Activated naive CD4-positive, alpha-beta T cell treated with anti-CD3 and anti-CD28 coated beads, Interleukin-2, amount 50 U/mL, for 72 hours (primary cell): ENCODE data around the gene NFATC2. TPM values are rescaled to one million over a fixed set of nuclear protein-coding genes. Genes with fewer than 3 reads are reported as not detected.
"Not testable (repeated sequence)": the region's sequence is repeated elsewhere in the genome, so short reads cannot be mapped to it uniquely, and the experiment has no call there.

ENCODE experiments used
- ATAC-seq, 2 donors: fragments of 150-1000 bp; cut with Tn5 transposase; 2 replicates each; pipeline ENCODE4 v1.10.0; 2021; ENCODE audit warnings: mild to moderate bottlenecking in 2 of 2, moderate library complexity in 2 of 2
- DNase-seq, 2 donors: peaks; one replicate each; pipeline ENCODE4 v3.0.0; 2021 to 2022; ENCODE audit warnings: low spot score in 2 of 2
- H3K27ac Mint-ChIP-seq, 2 donors: one replicate each; pipeline ENCODE4 v1.8.0; 2022; ENCODE audit warnings: mild to moderate bottlenecking in 2 of 2, mixed read lengths in 2 of 2
- H3K36me3 Mint-ChIP-seq, 2 donors: one replicate each; pipeline ENCODE4 v1.8.0; 2022; ENCODE audit warnings: mixed read lengths in 2 of 2
- H3K9me3 Mint-ChIP-seq, 2 donors: one replicate each; pipeline ENCODE4 v1.8.0; 2022; ENCODE audit warnings: mixed read lengths in 2 of 2
- total RNA-seq, 2 donors: library from RNA; stranded (reverse); gene quantifications; one replicate each; pipeline ENCODE4 v1.2.3, GENCODE V29; 2022

The NFATC2 gene
- total RNA-seq, 2 donors from 2014 or later, result 29.9 to 39.4 TPM

DNA sequence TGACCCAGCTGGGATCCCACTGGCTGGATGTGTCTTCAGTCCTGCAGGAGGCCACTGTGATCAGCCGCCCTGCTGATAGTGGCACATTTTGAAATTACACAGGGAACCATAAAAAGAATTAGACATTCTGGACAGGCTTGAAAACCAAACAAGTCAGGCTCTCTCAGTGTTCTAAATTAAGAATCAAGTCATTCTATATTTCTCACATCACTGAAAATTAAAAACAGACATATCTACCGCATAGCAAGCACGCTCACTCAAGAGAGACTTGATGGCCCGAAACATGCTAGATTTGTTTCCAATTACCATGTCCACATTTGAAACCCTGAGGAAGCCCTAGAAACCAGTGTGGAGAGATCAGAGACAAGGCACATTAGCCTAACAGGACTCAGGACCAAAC lies 57.7 kb downstream of the NFATC2 start:
- DNase-seq, result no peak
- no peak for ATAC-seq
- H3K27ac Mint-ChIP-seq, result peak overlapping the region in 1 of 2 donors; percentile 26
- H3K9me3 Mint-ChIP-seq, result no peaks in the 10 kb centered on the region
- H3K36me3 Mint-ChIP-seq, result peaks cover 24 to 74% of the 10 kb centered on the region in 2 donors

DNA sequence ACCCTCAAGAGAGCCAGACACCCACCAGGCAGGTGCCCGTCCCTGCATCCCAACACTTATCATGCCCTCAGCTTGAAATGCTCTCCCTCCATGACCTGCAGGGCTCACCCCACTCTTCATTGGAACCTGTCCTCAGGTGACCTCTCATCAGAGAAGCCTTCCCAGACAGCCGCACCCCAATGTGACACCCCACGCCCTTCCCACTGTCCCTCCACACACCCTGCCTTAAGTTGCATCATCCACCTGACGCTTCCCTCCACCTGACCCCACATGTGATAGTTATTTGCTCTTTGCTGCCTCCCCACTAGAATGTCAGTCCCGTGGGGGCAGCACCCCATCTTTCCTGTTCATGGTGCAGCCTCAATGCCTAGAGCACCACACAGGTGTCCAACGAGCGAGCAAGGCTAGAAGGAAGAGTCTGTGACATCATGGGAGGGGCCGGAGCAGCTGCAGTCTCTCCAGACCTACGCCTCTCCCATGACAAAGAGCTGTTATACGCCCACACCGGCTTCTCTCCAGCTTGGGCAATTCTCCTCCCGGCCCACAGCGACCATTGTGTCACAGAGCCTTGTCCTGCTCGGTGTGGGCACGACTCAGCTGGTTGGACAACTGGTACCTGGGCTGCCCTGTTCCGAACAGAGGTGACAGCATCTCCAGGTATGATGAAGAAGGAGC lies 58.2 kb downstream of the NFATC2 start:
- DNase-seq, result no peak
- peak overlapping the region in 1 of 2 donors; percentile 26 for H3K27ac Mint-ChIP-seq
- H3K9me3 Mint-ChIP-seq, result no peaks in the 10 kb centered on the region
- ATAC-seq, result no peak
- peaks cover 22 to 72% of the 10 kb centered on the region in 2 donors for H3K36me3 Mint-ChIP-seq

DNA sequence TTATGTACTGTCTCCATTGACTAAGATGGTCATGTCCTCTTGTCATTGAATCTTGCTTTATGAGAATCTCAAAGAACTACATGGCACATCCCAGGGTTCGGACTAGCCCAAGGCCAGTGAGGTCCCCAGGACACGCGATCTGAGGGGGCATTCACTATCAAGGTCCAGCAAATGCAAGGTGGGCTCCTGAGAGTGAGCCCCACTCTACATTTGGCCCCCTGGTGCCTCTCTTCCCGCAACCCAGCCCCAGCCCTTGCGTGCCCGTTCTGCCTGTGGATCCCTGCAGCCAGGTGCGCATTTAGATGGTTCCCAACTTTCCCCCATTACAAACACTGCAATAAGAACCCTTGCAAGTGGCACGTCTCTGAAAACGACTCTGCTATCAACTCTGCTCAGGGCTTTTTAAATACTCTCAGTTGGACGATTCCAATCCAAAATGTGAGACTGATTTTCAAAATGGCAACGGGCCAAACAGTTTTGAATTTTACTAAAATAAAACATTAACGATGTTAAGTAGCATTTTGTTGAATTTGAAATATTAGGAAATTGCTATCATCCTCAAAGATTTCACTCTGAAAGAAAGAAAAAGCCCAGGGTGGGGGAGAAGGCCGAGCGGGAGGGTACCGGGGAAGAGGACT lies 59.6 kb downstream of the NFATC2 start:
- Mint-ChIP-seq H3K9me3 (no peaks in the 10 kb centered on the region), H3K36me3 (peaks cover 34 to 72% of the 10 kb centered on the region in 2 donors), H3K27ac (peak overlapping the region in 1 of 2 donors; percentile 98)
- DNase-seq (no peak), ATAC-seq (no peak)

DNA sequence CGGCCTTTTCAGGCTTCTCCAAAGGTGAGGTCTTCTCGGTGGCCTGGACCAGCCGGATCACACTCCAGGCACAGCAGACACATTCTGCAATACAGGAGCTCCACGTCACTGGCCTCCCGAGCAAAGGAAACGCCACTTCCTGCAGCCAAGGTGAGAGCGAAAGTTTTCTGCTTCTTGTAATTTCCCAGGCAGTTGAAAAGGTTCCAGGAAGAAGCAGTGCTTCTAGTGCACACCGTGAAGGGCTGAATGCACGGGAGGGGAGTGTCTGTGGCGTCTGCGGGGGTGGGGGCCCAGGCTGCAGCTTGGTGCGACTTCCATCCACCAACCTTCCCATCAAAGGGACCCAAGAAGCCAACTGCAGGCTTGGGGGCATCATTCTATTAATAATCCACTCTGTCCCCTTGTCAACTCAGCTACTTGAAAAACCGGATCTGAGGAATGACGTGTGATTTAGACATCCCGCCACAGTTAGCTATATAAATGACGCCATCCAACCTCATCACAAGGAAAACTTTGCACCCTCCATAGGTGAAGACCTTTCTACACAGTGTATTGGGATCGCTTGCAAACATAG lies 61.1 kb downstream of the NFATC2 start:
- peaks cover 37 to 71% of the 10 kb centered on the region in 2 donors for H3K36me3 Mint-ChIP-seq

DNA sequence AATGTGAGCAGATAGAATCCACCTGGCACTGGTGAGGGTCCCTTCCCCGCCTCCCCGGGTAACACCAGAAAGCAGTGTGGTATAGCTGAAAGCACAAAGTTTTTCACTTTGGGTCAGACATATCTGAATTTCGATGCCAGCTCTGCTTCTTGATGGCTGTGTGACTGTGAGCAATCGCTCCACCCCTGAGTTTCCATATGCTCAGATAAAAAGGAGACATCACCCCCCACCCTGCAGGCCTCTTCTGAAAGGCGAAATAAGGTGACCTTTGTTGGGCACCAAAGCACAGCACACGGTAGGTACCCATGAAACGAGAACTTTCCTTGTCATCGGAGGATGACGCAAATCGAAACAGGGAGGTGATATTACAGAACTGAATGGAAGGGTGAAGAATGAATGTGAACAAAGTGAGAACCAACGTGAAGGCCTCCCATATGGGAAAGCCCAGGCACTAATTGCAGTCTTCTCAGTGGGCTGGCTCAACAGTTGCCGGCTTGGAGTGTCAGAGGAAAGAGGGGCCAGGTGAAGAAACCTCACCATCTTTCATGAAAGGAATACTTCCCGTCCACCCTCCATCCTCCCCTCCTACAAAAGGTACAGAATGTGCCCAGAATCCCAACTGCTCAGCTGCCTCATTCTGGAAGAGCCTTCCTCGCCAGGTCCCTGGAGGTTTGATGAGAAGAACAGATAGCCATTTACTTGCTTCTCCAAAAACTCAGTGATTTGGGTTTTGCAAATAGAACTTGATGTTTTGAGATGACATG lies 61.8 kb downstream of the NFATC2 start:
- ATAC-seq (peak; percentile 88 to 90), DNase-seq (peak; percentile 71 to 85)
- H3K27ac Mint-ChIP-seq, result peak overlapping the region; percentile 98 to 99
- peaks cover 35 to 71% of the 10 kb centered on the region in 2 donors for H3K36me3 Mint-ChIP-seq
- H3K9me3 Mint-ChIP-seq, result no peaks in the 10 kb centered on the region

More for the DNA sequence above, 61.1 kb downstream of the NFATC2 start:
- DNase-seq, result peak; percentile 45 to 74
- peak; percentile 27 to 34 for ATAC-seq
- Mint-ChIP-seq H3K27ac (peak overlapping the region; percentile 98 to 99), H3K9me3 (no peaks in the 10 kb centered on the region)

DNA sequence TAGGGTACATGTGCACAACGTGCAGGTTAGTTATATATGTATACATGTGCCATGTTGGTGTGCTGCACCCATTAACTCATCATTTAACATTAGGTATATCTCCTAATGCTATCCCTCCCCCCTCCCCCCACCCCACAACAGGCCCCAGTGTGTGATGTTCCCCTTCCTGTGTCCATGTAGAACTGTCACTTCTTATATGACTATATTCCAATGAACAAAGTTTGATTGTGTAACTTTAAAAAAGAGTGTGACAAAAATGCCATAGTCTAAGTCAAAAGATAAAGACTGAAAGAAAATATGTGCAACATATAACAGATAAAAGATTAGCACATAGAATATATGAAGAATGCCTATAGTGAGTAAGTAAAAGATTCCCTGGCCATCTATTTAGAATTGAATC lies 66.4 kb downstream of the NFATC2 start:
- not testable (repeated sequence) for H3K27ac Mint-ChIP-seq, H3K9me3 Mint-ChIP-seq, DNase-seq, ATAC-seq
- H3K36me3 Mint-ChIP-seq, result peaks cover 43 to 73% of the 10 kb centered on the region in 2 donors

DNA sequence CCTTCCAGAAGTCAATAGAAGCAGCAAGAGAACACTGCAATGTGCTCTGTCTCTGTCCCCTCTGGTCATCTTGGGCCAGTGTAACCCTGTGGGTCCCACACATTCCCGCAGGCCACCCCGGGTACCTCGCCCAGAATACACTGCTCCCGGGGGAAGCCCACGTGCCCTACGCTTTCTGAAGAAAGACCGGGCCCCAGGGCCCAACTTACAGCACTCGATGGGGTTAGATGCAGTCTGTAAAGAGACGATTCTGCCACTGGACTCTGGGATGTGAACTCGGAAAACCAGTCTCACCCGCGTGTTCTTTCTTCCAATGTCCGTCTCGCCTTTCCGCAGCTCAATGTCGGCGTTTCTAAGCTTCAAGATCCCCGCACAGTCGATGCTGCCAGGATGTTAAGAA lies 68.7 kb downstream of the NFATC2 start:
- DNase-seq, result no peak

DNA sequence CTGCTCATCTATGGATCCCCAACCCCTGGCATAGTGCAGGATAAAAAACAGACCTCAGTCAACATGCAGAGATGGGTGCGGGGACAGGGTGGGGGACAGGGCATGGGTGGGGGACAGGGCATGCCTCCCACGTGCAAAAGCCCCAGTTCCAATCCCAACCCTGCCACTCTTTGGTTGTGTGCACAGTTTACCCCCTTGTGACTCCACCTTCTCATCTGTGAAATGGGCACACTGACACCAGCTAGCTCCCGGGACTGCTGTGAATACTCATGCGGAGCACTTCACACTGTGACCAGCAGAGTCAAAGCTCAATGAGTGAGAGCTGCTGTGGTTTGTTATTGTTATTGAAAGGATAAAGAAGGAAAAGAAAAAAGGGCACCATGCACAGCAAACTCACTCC lies 69.3 kb downstream of the NFATC2 start:
- no peaks in the 10 kb centered on the region for H3K9me3 Mint-ChIP-seq
- DNase-seq (no peak), ATAC-seq (no peak)
- H3K27ac Mint-ChIP-seq, result no peak overlapping the region
- H3K36me3 Mint-ChIP-seq, result peaks cover 47 to 73% of the 10 kb centered on the region in 2 donors

More for the DNA sequence above, 68.7 kb downstream of the NFATC2 start:
- Mint-ChIP-seq H3K36me3 (peaks cover 48 to 78% of the 10 kb centered on the region in 2 donors), H3K9me3 (no peaks in the 10 kb centered on the region), H3K27ac (no peak overlapping the region)
- no peak for ATAC-seq

DNA sequence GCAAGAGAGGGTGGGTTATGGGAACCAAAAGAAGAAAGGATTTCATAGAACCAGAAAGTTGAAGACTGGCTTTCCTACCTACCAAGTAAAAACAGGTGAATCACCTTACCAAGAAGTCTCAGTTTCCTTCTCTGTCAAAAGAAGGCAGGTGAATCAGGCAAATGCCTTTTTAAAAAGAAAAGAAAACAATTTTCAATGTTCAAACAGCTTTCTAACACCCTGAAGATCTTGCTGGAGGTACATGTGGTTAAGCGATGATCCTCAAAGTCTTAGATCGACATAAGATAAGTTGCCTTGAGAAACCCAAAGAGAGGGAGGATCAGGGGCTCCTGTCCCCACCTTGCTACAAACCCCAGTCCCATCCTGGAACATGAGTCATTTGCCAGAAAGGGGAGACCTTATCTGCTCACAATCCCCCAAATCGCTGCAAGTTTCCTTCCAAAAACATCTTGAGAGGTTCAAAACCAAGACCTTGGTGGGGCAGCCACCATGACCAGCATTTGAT lies 71.6 kb downstream of the NFATC2 start:
- Mint-ChIP-seq H3K27ac (peak overlapping the region; percentile 85 to 92), H3K36me3 (peaks cover 40 to 67% of the 10 kb centered on the region in 2 donors), H3K9me3 (no peaks in the 10 kb centered on the region)
- peak; percentile 92 to 93 for ATAC-seq
- DNase-seq, result peak in 1 of 2 donors; percentile 24

DNA sequence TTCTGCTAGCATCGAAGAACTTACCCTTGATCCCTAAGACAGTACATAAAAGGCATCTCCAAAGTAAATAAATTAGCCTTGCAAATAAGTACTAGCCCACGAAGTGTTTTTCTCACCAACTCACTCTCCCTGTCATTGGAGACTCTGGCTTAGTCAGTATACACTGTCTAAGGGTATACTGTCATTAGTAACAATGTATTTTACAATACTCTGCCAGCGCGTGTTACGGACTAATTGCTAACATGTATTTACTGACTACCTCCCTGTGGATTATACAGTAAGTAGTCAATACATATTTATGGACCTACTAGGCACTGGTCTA lies 72.1 kb downstream of the NFATC2 start:
- no peak for DNase-seq
- peaks cover 39 to 62% of the 10 kb centered on the region in 2 donors for H3K36me3 Mint-ChIP-seq
- H3K27ac Mint-ChIP-seq, result peak overlapping the region; percentile 85 to 92
- peak; percentile 29 to 40 for ATAC-seq
- no peaks in the 10 kb centered on the region for H3K9me3 Mint-ChIP-seq

DNA sequence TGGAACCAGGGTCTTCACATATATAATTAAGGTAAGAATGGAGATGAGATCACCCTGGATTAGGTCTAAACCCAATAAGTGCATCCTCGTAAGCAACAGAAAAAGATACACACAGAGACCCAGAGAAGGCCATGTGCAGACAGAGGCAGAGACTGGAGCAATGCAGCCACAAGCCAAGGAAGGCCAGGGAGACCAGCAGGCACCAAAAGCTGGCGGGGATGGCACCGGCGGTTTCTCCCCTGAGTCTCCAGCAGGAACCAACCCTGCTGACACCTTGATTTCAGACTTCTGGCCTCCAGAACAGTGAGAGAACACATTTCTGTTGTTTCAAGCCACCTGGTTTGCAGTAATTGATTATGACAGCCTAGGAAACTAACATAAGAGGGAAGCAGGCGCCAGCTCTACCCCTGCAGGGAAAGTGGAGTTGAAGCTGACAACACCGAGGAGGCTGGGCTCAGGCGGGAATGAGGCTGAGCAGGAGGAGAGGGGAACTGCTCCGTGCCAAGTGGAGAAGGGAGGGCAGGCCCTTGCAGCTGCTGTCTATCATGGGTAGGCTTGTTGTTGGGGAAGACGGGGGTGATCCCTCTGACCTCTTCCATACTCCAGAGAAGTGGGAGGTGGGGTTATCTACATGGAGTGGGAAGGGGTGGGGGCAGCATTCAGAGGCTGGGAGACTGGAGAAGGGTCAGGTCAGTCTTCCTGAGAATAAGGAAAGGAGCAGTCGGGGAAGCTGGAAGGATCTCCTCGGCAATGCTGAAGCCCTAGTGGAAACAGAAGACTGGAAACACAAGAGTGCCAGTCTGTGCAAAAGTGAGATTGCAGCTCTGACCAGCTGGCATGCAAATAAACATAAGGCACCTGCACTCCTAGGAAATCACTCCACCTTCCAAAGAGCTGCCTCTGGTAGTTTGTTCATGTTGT lies 72.7 kb downstream of the NFATC2 start:
- Mint-ChIP-seq H3K9me3 (no peaks in the 10 kb centered on the region), H3K36me3 (peaks cover 37 to 57% of the 10 kb centered on the region in 2 donors), H3K27ac (peak overlapping the region; percentile 85 to 94)
- ATAC-seq, result no peak
- DNase-seq, result no peak

DNA sequence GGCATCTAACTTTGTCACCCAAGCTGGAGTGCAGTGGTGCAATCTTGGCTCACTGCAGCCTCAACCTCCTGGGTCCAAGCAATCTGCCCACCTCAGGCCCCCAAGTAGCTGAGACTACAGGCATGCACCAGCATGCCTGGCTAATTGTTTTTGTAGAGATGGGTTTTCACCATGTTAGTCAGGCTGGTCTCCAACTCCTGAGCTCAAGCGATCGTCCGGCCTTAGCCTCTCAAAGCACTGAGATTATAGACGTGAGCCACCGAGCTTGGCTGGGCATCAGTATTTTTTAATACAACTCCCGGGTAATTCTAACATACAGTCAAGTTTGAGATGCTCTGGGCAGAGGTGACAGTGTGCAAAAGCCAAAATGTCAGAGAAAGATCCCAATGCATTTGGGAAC lies 73.5 kb downstream of the NFATC2 start:
- Mint-ChIP-seq H3K27ac (peak overlapping the region; percentile 85 to 94), H3K36me3 (peaks cover 32 to 52% of the 10 kb centered on the region in 2 donors), H3K9me3 (no peaks in the 10 kb centered on the region)
- no peak for ATAC-seq
- DNase-seq, result no peak

DNA sequence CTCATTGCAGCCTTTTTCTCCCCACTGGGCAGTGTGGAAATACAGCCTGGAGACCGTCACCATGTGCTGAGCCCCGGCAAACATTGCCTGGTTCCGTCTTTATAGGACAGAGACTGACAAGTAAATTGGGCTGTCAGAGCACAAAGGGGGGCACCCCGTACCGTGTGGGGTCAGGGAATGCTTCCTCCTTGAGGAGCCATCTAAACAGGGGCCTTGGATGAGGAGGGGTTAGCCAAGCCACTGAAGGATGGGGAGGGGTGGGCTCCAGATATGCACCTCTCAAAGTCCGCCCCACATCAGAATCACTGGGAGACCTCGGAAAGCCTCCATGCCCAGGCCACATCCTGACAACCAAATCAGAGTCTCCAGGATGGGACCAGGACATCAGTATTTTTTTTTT lies 73.9 kb downstream of the NFATC2 start:
- Mint-ChIP-seq H3K36me3 (peaks cover 28 to 48% of the 10 kb centered on the region in 2 donors), H3K9me3 (no peaks in the 10 kb centered on the region), H3K27ac (no peak overlapping the region)
- ATAC-seq (no peak), DNase-seq (no peak)

DNA sequence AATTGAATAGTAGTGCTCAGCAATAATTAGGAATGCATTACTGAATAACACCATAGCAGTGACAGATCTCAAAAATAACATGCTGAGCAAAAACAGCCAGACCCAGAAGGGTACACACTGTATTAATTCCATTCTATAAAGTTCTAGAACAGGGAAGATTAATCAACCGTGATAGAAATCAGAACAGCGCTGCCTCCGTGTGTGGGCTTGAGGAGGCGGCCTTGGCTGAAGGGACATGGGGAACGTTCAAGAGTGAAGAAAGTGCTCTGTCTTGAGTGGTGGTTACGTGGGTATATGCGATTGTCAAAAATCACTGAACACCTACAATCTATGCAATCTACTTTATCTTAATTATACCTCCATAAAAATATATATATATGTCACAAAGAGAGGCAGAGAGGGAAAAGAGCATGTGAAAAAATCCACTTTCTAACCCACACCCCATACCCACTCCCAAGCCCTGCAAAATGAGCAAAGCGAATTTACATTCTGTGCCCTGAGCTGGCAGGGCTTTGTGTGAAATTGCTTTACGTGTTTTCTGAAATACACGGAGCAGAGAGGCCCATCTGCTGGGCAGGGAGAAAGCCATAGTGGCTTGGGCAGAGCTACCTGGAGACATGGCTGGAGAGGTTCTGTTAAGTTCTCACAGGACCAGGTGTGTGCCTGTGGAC lies 74.4 kb downstream of the NFATC2 start:
- peaks cover 28 to 43% of the 10 kb centered on the region in 2 donors for H3K36me3 Mint-ChIP-seq
- DNase-seq (no peak), ATAC-seq (no peak)
- H3K27ac Mint-ChIP-seq, result peak overlapping the region in 1 of 2 donors; percentile 40
- H3K9me3 Mint-ChIP-seq, result no peaks in the 10 kb centered on the region

DNA sequence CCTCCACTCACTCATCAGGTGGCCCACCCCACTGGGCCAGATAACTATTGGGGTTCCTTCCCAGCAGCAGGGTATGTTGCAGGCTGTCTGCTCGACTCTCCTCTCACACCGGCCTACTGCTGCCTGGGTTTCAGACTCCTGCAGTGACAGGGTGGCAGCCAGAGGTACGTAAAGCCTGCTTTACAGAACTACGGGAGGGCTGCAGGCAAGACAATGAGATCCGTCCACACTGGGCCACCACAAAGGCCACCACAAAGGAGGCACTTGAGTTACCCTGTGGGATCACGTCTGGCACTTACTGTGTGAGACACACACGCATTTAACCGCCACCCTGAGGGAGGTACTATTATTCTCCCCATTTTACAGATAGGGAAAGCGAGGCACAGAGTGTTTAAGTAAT lies 78.5 kb downstream of the NFATC2 start:
- DNase-seq (peak in 1 of 2 donors; percentile 31), ATAC-seq (no peak)
- H3K27ac Mint-ChIP-seq, result peak overlapping the region in 1 of 2 donors; percentile 18
- peaks cover 24 to 38% of the 10 kb centered on the region in 2 donors for H3K36me3 Mint-ChIP-seq
- H3K9me3 Mint-ChIP-seq, result no peaks in the 10 kb centered on the region
